ENCODE data around the gene SRP14.

SRP14 gene

GRCh38 chr15:40067921-40068624 is 29.1 kb upstream of the SRP14 start:
- no peak for DNase-seq (ENCODE audit: low read depth)

DNA sequence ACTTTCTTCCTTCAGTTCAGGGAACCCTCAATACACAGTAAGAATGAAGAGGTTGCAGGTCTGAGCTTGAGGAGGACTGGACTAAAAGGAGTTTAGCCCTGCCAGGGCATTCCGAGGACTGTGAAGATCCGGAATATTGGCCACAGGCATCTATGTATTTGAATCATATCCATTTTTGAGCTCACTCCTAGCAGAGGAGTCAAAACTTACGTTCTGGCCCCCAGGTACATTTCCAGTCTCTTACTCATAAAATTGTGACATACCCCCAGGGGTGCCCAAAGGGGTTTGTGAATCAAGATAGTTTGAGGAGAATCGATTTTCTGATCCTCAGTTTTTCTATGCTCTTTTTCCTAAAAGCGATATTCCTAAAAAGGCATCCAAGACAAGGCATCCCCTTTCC is 27.6 kb upstream of the SRP14 start:
- peak; percentile 55 for DNase-seq (ENCODE audit: low read depth)

DNA sequence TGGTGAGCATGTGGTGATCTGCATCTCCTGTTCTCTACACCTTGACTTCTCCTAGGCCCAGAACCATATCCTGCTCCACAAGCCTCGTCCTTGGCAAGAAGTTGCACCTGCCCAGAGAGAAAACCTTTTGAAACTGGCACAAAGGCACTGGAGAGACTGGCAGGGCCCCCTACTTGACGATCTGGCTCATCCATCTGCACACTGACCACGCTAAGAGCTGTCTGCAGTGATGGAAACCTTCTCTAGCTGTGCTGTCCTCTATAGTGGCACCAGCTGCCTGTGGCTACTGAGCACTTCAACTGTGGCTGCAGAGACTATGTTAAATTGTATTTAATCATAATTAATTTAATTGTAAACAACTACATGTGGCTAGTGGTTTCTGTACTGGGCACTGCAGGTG is 26.2 kb upstream of the SRP14 start:
- no peak for DNase-seq (ENCODE audit: low read depth)

DNA sequence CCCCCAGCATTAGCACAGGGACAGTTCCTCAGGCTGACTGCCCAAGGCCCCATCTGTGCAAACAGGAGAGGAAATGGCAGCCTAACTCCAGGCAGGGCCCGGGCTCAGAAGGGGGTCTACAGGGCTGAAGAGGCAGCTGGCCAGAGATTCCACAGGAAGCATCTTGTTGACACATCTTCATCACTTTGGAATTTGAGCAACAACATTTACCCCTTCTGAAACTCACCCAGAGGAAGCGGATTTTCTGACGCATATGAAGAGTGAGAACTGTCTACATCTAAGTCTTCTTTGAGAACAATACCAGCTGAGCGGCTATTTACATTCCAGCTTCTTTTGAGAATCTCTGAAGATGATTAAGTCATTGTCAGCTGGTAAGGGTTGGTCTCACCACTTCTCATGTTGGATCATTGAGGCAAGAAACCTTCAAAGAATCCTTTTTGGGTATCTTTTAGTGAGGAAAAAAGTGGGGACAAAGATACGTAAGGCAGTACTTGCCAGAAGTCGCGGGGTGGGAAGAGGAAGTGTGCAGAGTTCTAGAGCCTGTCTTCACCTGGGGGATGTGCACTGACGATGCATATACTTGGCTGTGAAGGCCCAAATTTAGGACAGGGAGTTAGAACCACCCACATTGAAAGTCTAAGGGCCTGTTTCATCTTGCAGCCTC is 25.4 kb upstream of the SRP14 start:
- DNase-seq (ENCODE audit: low read depth) = peak; percentile 91

DNA sequence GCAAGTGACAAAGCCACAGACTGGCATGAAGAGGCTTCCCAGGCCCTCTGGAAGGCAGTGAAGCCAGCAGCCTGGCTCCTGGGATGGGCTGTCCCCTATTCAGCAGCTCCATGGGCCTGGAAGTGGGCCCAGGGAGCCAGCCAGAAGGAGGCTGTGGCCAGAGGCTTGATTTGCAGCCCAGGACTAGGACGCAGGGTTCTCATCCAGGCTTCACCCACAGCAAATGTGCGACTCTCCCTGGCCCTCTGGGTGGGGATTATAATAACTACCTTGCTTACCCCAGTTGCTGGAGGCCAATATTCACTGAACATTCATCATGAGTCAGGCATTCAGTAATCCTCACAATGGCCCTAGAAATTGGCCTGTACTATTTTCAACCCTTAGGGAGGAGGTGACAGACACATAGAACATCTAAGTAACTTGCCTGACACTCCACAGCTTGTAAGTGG is 24.6 kb upstream of the SRP14 start:
- peak; percentile 93 for DNase-seq (ENCODE audit: low read depth)

GRCh38 chr15:40062816-40063562 is 24.0 kb upstream of the SRP14 start:
- no peak for DNase-seq (ENCODE audit: low read depth)

DNA sequence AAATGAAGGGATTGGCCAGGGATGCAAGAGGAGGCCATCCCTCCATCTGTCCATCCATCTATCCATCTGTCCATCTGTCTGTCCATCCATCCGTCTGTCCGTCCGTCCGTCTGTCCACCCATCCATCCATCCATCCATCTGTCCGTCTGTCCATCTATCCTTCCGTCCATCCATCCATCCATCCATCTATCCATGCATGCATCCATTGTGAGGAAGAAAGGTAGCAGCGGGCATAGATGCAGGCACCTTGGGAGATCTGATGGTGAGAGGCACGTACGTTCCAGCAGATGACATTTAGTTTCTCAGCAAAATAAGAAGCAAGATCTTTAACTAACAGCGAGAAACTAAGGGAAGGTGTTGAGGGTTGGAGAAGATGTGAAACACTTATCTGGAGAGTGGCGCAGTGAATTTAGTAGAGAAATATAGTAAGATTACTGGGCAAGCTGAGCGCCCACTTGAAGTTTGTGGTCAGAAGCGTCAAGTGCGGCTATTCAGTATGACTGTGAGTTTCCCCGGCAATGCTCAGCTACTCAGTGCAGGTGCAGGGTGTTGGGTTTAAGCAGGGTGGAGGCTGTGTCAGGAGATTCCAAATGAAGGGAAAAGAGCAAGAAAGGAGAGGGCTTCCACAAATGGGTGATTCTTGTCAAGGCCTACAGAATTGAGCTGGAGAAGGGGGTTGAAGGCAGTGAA is 22.4 kb upstream of the SRP14 start:
- no peak for DNase-seq (ENCODE audit: low read depth)

DNA sequence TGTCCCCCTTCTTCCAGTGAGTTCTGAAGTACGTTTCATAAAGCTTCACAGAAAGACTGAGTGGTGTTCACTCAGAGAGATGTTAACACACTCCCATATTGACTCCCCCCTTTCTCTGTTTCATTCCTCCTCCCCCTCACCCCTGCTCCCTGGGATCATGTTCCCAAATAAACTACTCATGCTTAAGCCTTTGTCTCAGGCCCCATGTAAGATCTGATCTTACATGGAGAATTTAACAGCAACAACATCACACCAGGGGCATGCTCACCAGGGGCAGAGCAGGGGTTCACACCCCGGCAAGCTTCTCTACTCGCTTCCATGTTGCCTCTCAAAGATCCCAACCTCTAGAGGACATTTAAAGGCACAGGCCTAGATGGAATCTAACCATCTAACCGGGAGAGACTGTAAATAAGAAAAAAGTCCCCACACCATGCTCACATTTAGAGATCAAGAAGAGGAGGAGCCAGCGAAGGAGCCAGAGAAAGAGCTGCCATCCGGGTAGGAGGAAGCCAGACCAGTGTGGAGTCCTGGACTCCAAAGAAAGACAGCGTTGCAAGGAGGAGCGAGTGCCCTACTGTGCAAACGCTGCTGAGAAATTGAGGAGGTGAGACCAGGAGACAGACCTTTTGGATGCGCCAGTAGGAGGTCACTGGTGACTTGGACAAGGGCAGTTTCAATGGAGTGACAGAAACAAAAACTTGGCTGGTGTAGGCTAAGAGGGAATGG is 21.4 kb upstream of the SRP14 start:
- no peak for DNase-seq (ENCODE audit: low read depth)

- DNase-seq (ENCODE audit: low read depth) = no peak
Observed at GRCh38 chr15:40059821-40060220, 20.8 kb upstream of the SRP14 start.

DNA sequence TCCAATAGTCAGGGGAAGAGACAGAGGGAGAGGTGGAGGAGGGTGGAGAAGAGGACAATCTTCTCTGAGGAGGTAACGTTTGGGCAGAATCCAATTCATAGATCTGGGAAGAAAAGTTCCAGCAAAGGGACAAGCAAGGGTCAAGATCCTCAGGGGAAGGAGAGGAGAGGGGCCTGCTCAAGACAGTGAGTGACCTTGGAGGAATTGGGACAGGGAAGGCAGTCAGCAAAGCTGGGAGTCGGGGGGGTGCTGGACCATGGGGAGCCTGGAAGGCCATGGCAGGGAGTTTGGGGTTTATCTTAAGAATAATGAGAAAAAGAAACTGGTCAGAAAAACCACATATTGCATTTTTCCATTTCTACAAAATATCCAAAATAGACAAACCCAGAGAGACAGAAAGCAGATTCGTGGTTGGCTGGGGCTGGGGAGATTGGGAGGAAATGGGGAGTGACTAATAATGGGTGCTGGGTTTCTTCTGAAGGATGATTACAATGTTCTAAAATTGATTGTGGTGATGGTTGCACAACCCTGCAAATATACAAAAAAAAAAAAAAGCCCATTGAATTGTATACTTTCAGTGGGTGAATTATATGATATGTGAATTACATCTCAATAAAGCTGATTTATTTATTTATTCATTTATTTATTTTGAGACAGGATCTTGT is 19.6 kb upstream of the SRP14 start:
- peak; percentile 58 for DNase-seq (ENCODE audit: low read depth)

DNA sequence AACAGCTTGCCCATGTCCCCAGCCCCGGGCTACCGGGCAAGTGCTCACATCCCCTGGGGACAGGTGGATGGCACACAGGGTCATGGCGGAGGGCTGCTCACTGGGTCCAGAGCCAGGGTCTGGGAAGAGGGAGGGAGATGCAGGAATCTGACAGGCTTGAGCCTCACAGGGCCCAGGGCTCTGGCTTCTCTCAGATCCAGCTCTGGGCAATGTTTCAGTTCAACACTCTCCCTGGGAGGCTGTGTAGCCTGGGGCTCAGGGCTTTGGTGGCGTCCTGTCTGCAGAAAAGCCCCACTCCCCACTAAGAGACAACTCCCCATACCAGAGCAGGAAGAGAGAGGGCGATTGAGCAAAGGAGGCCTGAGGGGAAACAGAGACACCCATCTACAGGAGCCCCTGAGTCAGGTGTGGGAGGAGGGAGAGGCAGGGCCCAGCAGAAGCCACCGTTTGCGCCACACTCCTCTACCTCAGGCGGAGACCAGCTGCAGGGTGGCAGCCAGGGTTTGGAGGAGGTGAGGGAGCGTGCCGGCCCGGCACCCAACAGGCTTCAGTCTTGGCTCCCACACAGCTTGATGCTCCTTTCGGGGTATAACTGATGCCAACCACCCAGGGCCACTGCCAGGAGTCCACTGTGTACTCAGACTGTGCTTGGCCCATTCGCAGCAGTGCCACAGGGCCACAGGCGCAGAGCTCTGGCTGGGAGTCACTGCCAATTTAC is 16.8 kb upstream of the SRP14 start:
- DNase-seq (ENCODE audit: low read depth) = no peak

- peak; percentile 80 for DNase-seq (ENCODE audit: low read depth)
Observed at GRCh38 chr15:40054855-40055575, 16.0 kb upstream of the SRP14 start.

DNA sequence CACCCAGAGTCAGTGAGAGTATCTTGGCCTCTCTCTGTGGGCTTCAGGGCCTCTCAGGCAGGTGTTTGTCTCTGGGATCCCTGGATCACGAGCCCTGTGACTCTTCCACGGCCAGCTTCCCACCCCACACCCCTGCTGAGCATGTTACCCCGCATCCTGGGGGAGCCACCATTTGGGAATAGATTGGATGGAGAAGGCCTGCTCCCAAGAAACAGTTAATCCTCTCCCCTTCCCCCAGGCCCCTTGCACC is 15.5 kb upstream of the SRP14 start:
- no peak for DNase-seq (ENCODE audit: low read depth)

DNA sequence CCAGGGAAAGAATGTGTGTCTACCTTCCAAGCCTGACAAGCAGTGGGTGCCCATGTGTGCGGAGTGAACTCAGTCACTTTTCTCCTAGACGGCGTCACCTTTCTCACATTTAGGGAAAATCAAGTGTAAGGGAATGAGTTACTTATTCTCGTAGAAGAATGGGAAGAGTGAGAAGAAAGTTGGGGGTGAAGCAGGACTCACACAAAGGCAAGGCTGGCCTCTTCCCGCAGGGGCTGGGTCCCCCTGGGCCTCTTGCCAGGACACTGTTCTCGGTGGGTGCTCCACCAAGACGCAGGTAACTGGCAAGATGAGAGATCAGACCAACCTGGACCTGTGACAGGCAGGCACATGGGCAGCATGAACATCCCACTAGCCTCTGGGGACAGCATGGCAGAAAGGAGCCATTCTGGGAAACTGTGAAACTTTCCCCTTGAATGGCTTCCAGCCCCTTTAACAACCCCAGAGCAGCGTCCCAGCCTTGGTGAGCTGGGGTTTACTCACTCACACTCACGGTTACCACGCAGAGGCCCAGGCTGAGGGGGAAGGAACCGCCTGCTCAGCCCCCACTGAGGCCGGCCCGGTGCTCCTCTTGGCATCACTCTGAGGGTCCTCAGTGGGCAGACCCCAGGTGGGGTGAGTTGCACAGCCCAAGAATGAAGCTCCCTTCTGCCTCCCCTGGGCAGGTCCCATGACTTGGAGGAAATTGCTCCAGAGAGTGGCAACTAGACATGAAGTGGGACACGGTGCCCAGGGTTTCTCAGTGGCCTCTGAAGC is 15.0 kb upstream of the SRP14 start:
- DNase-seq (ENCODE audit: low read depth) = peak; percentile 69

GRCh38 chr15:40053079-40053830 is 14.3 kb upstream of the SRP14 start:
- DNase-seq (ENCODE audit: low read depth) = no peak

DNA sequence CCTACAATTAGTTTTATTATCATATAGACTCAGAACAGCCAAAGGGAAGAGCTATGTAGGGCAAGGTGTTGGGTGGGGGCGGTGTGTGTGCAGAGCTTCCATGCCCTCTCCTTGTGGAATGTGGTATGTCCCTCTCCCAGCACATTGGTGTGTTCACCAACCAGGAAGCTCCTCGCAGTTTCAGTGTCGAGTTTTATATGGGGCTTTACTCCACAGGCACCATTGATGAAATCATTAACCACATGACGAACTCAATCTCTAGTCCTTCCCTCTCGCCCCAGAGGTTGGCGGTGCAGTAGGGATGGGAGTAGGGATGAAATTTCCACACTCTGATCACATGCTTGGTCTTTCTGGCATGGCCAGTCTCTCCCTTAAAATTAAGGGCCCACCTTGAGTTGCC is 13.6 kb upstream of the SRP14 start:
- DNase-seq (ENCODE audit: low read depth) = no peak

DNA sequence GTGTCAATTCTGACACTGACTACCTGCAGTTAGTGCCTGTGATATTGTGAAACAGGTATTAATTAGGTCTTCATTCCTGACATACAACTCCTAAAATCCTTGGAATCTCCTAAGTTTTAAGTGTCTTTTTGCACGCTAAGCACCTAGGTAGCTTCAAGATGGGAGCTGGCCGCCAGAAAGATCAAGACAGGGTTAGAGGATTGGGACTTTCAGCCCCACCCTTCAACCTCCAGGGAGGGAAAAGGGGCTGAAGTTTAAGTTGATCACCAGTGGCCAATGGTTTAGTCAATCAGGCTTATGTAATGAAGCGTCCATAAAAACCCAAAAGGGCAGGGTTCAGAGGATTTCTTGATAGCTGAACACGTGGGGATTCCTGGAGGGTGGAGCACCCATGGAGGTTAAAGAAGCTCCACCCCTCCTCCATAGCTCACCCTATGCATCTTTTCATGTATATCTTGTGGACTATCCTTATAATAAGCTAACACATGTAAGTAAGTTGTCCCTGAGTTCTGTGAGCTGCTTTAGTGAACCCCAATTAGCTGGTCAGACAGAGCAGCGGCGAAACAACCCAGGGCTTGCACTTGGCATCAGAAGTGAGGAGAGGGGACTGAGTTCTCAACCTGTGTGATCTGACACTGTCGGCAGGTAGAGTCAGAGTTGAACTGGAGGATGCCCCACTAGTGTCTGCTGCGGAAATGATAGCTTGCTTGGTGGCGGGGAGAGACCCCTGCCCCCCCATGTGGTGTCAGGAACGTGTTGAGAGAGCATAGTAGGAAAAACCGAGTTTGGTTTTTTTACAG is 12.8 kb upstream of the SRP14 start:
- DNase-seq (ENCODE audit: low read depth) = no peak

All from ELR (cell line).